Activated B cell treated with CpG ODN at 0.5 μM for 24 hours (primary cell): ENCODE results near the gene TOGARAM1. TPM values are rescaled to one million over a fixed set of nuclear protein-coding genes. Genes with fewer than 3 reads are reported as not detected.

ENCODE experiments used
- ATAC-seq: fragments of 200-7000 bp; cut with Tn5 transposase; one replicate; pipeline ENCODE4 v1.10.0; 2021; ENCODE audit warnings: low read depth, mild to moderate bottlenecking, moderate library complexity
- CTCF ChIA-PET: fragments of 350-600 bp; sonication (Branson Sonifier 250); formaldehyde crosslinking; loops from one replicate; lab custom pipeline; 2021; ENCODE audit warnings: antibody characterized with exemption; lab: Charles Lee
- POLR2A ChIA-PET: fragments of 350-600 bp; sonication (Branson Sonifier 250); formaldehyde crosslinking; loops from one replicate; lab custom pipeline; 2021; ENCODE audit warnings: antibody characterized with exemption; lab: Charles Lee
- DNase-seq: peaks from one replicate; pipeline ENCODE4 v3.0.0; 2022
- H3K27ac Mint-ChIP-seq: one replicate; pipeline ENCODE4 v1.8.0; 2020; ENCODE audit warnings: mixed read lengths
- H3K27me3 Mint-ChIP-seq: one replicate; pipeline ENCODE4 v1.8.0; 2021; ENCODE audit warnings: mixed read lengths
- H3K36me3 Mint-ChIP-seq: one replicate; pipeline ENCODE4 v1.8.0; 2021; ENCODE audit warnings: low read depth, mixed read lengths
- H3K4me1 Mint-ChIP-seq: one replicate; pipeline ENCODE4 v1.8.0; 2021; ENCODE audit warnings: mixed read lengths
- H3K4me3 Mint-ChIP-seq: one replicate; pipeline ENCODE4 v1.8.0; 2020; ENCODE audit warnings: mild to moderate bottlenecking, mixed read lengths
- H3K9me3 Mint-ChIP-seq: one replicate; pipeline ENCODE4 v1.8.0; 2020; ENCODE audit warnings: mixed read lengths
- CTCF ChIP-seq: fragments of 200-600 bp; IDR thresholded peaks from one replicate; pipeline ENCODE4 v1.8.0; 2022; ENCODE audit warnings: antibody characterized with exemption, mild to moderate bottlenecking
- intact Hi-C: fragments of 100-400 bp; cut with micrococcal nuclease; formaldehyde crosslinking; loops from one replicate; pipeline ENCODE4 v1.15.1; 2024
- total RNA-seq: library from RNA; stranded (reverse); gene quantifications from 2 replicates; pipeline ENCODE4 v1.2.3, GENCODE V29; 2022

The TOGARAM1 gene
- total RNA-seq, 1 donor from 2014 or later: 16.9 TPM

- TF ChIP-seq CTCF: no peak
- H3K9me3 Mint-ChIP-seq: peaks cover 6% of the 10 kb centered on the region
- intact Hi-C loops: no loop called here
- no peak for ATAC-seq
- DNase-seq: no peak
- H3K4me1 Mint-ChIP-seq: no peaks in the 10 kb centered on the region
- POLR2A ChIA-PET: no interaction called here
- H3K36me3 Mint-ChIP-seq: peaks cover 68% of the 10 kb centered on the region
- CTCF ChIA-PET: no interaction called here
- no peak overlapping the region for H3K4me3 Mint-ChIP-seq
- H3K27me3 Mint-ChIP-seq: no peaks in the 10 kb centered on the region
- H3K27ac Mint-ChIP-seq: no peak overlapping the region
Measured at GRCh38 chr14:44945264-44945663, 16.7 kb upstream of the TOGARAM1 start.

- no peak for ATAC-seq
- Mint-ChIP-seq H3K9me3 (peaks cover 6% of the 10 kb centered on the region), H3K4me1 (peaks cover 8% of the 10 kb centered on the region), H3K4me3 (no peak overlapping the region), H3K27me3 (no peaks in the 10 kb centered on the region), H3K36me3 (peaks cover 45% of the 10 kb centered on the region), H3K27ac (no peak overlapping the region)
- TF ChIP-seq CTCF: no peak
- intact Hi-C loops: no loop called here
- POLR2A ChIA-PET: no interaction called here
- CTCF ChIA-PET: no interaction called here
- DNase-seq: no peak
Measured at GRCh38 chr14:44951051-44951450, 10.9 kb upstream of the TOGARAM1 start.

GRCh38 chr14:44952391-44953110 lies 9.4 kb upstream of the TOGARAM1 start:
- ATAC-seq: no peak
- intact Hi-C loops: no loop called here
- Mint-ChIP-seq H3K4me3 (no peak overlapping the region), H3K4me1 (peaks cover 13% of the 10 kb centered on the region), H3K9me3 (no peaks in the 10 kb centered on the region), H3K27ac (no peak overlapping the region), H3K27me3 (no peaks in the 10 kb centered on the region), H3K36me3 (peaks cover 40% of the 10 kb centered on the region)
- TF ChIP-seq CTCF: no peak
- CTCF ChIA-PET: no interaction called here
- POLR2A ChIA-PET: interaction anchor here (0.5 kb wide), 1 partner anchor 57 kb away, joined by 5 read pairs; no protein-coding TSS in a partner anchor
- no peak for DNase-seq

GRCh38 chr14:44954750-44955149 lies 7.2 kb upstream of the TOGARAM1 start:
- ATAC-seq (no peak), DNase-seq (no peak)
- Mint-ChIP-seq H3K27me3 (no peaks in the 10 kb centered on the region), H3K36me3 (peaks cover 28% of the 10 kb centered on the region), H3K4me3 (no peak overlapping the region), H3K9me3 (no peaks in the 10 kb centered on the region), H3K4me1 (peaks cover 22% of the 10 kb centered on the region), H3K27ac (no peak overlapping the region)
- CTCF ChIA-PET: no interaction called here
- no peak for TF ChIP-seq CTCF
- POLR2A ChIA-PET: no interaction called here
- intact Hi-C loops: no loop called here

GRCh38 chr14:44955528-44955927 lies 6.5 kb upstream of the TOGARAM1 start:
- Mint-ChIP-seq H3K27me3 (no peaks in the 10 kb centered on the region), H3K4me3 (no peak overlapping the region), H3K27ac (no peak overlapping the region), H3K4me1 (peaks cover 30% of the 10 kb centered on the region), H3K9me3 (no peaks in the 10 kb centered on the region), H3K36me3 (peaks cover 26% of the 10 kb centered on the region)
- no peak for DNase-seq
- ChIA-PET CTCF (no interaction called here), POLR2A (no interaction called here)
- TF ChIP-seq CTCF: no peak
- intact Hi-C loops: no loop called here
- no peak for ATAC-seq
